CD14-positive monocyte (primary cell): ENCODE results near the gene CHTOP. TPM values are rescaled to one million over a fixed set of nuclear protein-coding genes. Genes with fewer than 3 reads are reported as not detected.

Source experiments
- DNase-seq, 3 donors: peaks; one replicate each; pipeline ENCODE4 v3.0.0-alpha.2; 2011 to 2022
- H2AFZ ChIP-seq: 2 replicates; pipeline ENCODE4 v1.6.0; 2012; ENCODE audit warnings: mild to moderate bottlenecking, low read depth, low read length, inconsistent platforms; ENCODE audit not compliant: insufficient read depth, poor library complexity, severe bottlenecking
- H3K27ac ChIP-seq, 2 donors: 1 replicate in 1 of 2; 2 replicates in 1 of 2; pipeline ENCODE4 v1.5.1; 2012 to 2013; ENCODE audit warnings: low read length in 2 of 2, control low read depth in 1 of 2, inconsistent platforms in 1 of 2, low read depth in 1 of 2, mild to moderate bottlenecking in 1 of 2
- H3K27me3 ChIP-seq, 2 donors: one replicate each; pipeline versions ENCODE4 v1.6.0 to v1.6.1; 2011 to 2013; ENCODE audit warnings: low read length in 2 of 2; ENCODE audit not compliant: control insufficient read depth in 2 of 2, insufficient read depth in 2 of 2
- H3K36me3 ChIP-seq, 2 donors: replicated peaks in 1 of 2; 1 replicate in 1 of 2; 2 replicates in 1 of 2; pipeline versions ENCODE4 v1.5.1 to v1.6.1; 2012 to 2013; ENCODE audit warnings: low read length in 2 of 2, control low read depth in 1 of 2, inconsistent platforms in 1 of 2, mild to moderate bottlenecking in 1 of 2; ENCODE audit not compliant: insufficient read depth in 2 of 2, control insufficient read depth in 1 of 2
- H3K4me1 ChIP-seq, 2 donors: 1 replicate in 1 of 2; 2 replicates in 1 of 2; pipeline versions ENCODE4 v1.5.1 to v1.6.1; 2012 to 2013; ENCODE audit warnings: low read length in 2 of 2, control low read depth in 1 of 2, inconsistent platforms in 1 of 2, mild to moderate bottlenecking in 1 of 2, moderate library complexity in 1 of 2; ENCODE audit not compliant: insufficient read depth in 2 of 2, control insufficient read depth in 1 of 2
- H3K4me2 ChIP-seq: replicated peaks from 2 replicates; pipeline ENCODE3; 2012; ENCODE audit warnings: low read length, moderate library complexity, mild to moderate bottlenecking; ENCODE audit not compliant: poor library complexity, severe bottlenecking; ENCODE audit errors: extremely low read depth
- H3K4me3 ChIP-seq, 3 experiments: fragments of 200-600 bp in 1 of 3; sonication (generic) in 1 of 3; replicated peaks in 1 of 3; 1 replicate in 2 of 3; 2 replicates in 1 of 3; pipeline ENCODE4 v1.5.1; 2011 to 2013; ENCODE audit warnings: low read length in 3 of 3, mild to moderate bottlenecking in 3 of 3, control low read depth in 2 of 3, low read depth in 2 of 3, inconsistent platforms in 1 of 3, moderate library complexity in 1 of 3
- H3K79me2 ChIP-seq: 2 replicates; pipeline ENCODE4 v1.6.0; 2012; ENCODE audit warnings: mild to moderate bottlenecking, control low read depth, inconsistent platforms, low read length, moderate library complexity; ENCODE audit not compliant: insufficient read depth
- H3K9ac ChIP-seq: 2 replicates; pipeline ENCODE4 v1.6.0; 2017; ENCODE audit warnings: low read length, mild to moderate bottlenecking; ENCODE audit not compliant: insufficient read depth, poor library complexity, severe bottlenecking
- H3K9me3 ChIP-seq, 2 donors: replicated peaks in 1 of 2; 1 replicate in 1 of 2; 2 replicates in 1 of 2; pipeline versions ENCODE4 v1.5.1 to v1.6.1; 2012 to 2013; ENCODE audit warnings: low read length in 2 of 2, control low read depth in 1 of 2; ENCODE audit not compliant: control insufficient read depth in 1 of 2, insufficient read depth in 1 of 2
- H4K20me1 ChIP-seq: 2 replicates; pipeline ENCODE4 v1.6.0; 2012; ENCODE audit warnings: mild to moderate bottlenecking, low read length, control low read depth, moderate library complexity; ENCODE audit not compliant: insufficient read depth
- H3K27ac Mint-ChIP-seq, 7 donors: one replicate each; pipeline ENCODE4 v1.8.0; 2020; ENCODE audit warnings: mild to moderate bottlenecking in 7 of 7, mixed read lengths in 7 of 7, moderate library complexity in 6 of 7, inconsistent platforms in 2 of 7
- H3K27me3 Mint-ChIP-seq, 3 donors: one replicate each; pipeline ENCODE4 v1.8.0; 2021 to 2022; ENCODE audit warnings: low read depth in 3 of 3, mild to moderate bottlenecking in 3 of 3, mixed read lengths in 3 of 3, moderate library complexity in 3 of 3, inconsistent platforms in 1 of 3
- H3K36me3 Mint-ChIP-seq, 2 donors: one replicate each; pipeline ENCODE4 v1.8.0; 2020; ENCODE audit warnings: mixed read lengths in 2 of 2, inconsistent platforms in 1 of 2, mild to moderate bottlenecking in 1 of 2
- H3K4me1 Mint-ChIP-seq: one replicate; pipeline ENCODE4 v1.8.0; 2020; ENCODE audit warnings: mild to moderate bottlenecking, mixed read lengths
- H3K4me3 Mint-ChIP-seq, 2 donors: one replicate each; pipeline ENCODE4 v1.8.0; 2020; ENCODE audit warnings: mild to moderate bottlenecking in 2 of 2, mixed read lengths in 2 of 2, moderate library complexity in 1 of 2
- H3K9me3 Mint-ChIP-seq, 7 donors: one replicate each; pipeline ENCODE4 v1.8.0; 2020 to 2022; ENCODE audit warnings: mixed read lengths in 7 of 7, mild to moderate bottlenecking in 6 of 7, moderate library complexity in 6 of 7, inconsistent platforms in 2 of 7
- CTCF ChIP-seq: fragments of 200-600 bp; IDR thresholded peaks from one replicate; pipeline ENCODE4 v1.8.0; 2022; ENCODE audit warnings: antibody characterized with exemption, mild to moderate bottlenecking
- WGBS: methylation state at CpG from one replicate; pipeline ENCODE4 v1.1.5; 2013; ENCODE audit warnings: missing lambda C conversion rate; ENCODE audit not compliant: insufficient coverage; 5-methylcytosine and 5-hydroxymethylcytosine counted together
- intact Hi-C, 2 donors: fragments of 100-400 bp; cut with micrococcal nuclease; formaldehyde crosslinking; loops; one replicate each; pipeline versions ENCODE4 v1.15.0 to v1.15.1; 2023
- polyA plus RNA-seq, 3 donors: library from polyadenylated mRNA; depleted of rRNA in 1 of 3; unstranded in 2 of 3; stranded (reverse) in 1 of 3; fragments of 300-500 nt in 2 of 3; fragments of >200 nt in 1 of 3; fragmentation: Illumina TruSeq in 2 of 3; gene quantifications; 1 replicate in 2 of 3; 2 replicates in 1 of 3; pipeline ENCODE4 v1.2.3, GENCODE V29; 2012 to 2021

CHTOP gene
- polyA plus RNA-seq, 3 donors, result 28.1 to 56.2 (median 38.2) TPM

GRCh38 chr1:153614906-153615305, 19.0 kb upstream of the CHTOP start:
- WGBS, result 100% methylated on average over 1 of the region's 7 CpGs
- Mint-ChIP-seq H3K4me1 (peaks cover 34% of the 10 kb centered on the region), H3K36me3 (peaks cover 0 to 3% of the 10 kb centered on the region in 2 donors), H3K9me3 (peaks cover 0 to 8% (median 3%) of the 10 kb centered on the region in 7 donors), H3K27ac (no peak overlapping the region), H3K27me3 (peaks cover 0 to 2% (median 2%) of the 10 kb centered on the region in 3 donors), H3K4me3 (no peak overlapping the region)
- no peaks in the 10 kb centered on the region for H3K27me3 ChIP-seq
- H3K36me3 ChIP-seq, result no peaks in the 10 kb centered on the region
- no peak for DNase-seq
- no peak overlapping the region for H3K9ac ChIP-seq
- no peaks in the 10 kb centered on the region for H3K79me2 ChIP-seq
- peaks cover 31 to 40% of the 10 kb centered on the region in 2 donors for H3K4me1 ChIP-seq
- no peak overlapping the region for H3K4me2 ChIP-seq
- no peak overlapping the region for H3K27ac ChIP-seq
- no peaks in the 10 kb centered on the region for H4K20me1 ChIP-seq
- H3K9me3 ChIP-seq, result peaks cover 0 to 4% of the 10 kb centered on the region in 2 donors
- intact Hi-C loops, result loop anchor here in 1 of 2 donors (5.0 kb wide), 1 partner anchor 103 kb away; no protein-coding TSS in a partner anchor
- no peak for TF ChIP-seq CTCF
- H2AFZ ChIP-seq, result no peak overlapping the region
- no peak overlapping the region for H3K4me3 ChIP-seq

GRCh38 chr1:153615406-153615805, 18.5 kb upstream of the CHTOP start:
- Histone ChIP-seq H2AFZ (no peak overlapping the region), H3K27ac (no peak overlapping the region), H3K79me2 (no peaks in the 10 kb centered on the region), H3K4me3 (no peak overlapping the region), H3K9me3 (peaks cover 0 to 4% of the 10 kb centered on the region in 2 donors), H3K4me1 (peaks cover 26 to 35% of the 10 kb centered on the region in 2 donors), H3K9ac (no peak overlapping the region), H3K4me2 (no peak overlapping the region), H3K27me3 (no peaks in the 10 kb centered on the region), H4K20me1 (no peaks in the 10 kb centered on the region), H3K36me3 (no peaks in the 10 kb centered on the region)
- peaks cover 29% of the 10 kb centered on the region for H3K4me1 Mint-ChIP-seq
- no peak for TF ChIP-seq CTCF
- WGBS, result 100% methylated on average over 1 of the region's 2 CpGs
- H3K36me3 Mint-ChIP-seq, result peaks cover 0 to 6% of the 10 kb centered on the region in 2 donors
- peaks cover 0 to 9% (median 4%) of the 10 kb centered on the region in 7 donors for H3K9me3 Mint-ChIP-seq
- intact Hi-C loops, result loop anchor here in 1 of 2 donors (5.0 kb wide), 1 partner anchor 103 kb away; no protein-coding TSS in a partner anchor
- DNase-seq, result no peak
- no peak overlapping the region for H3K27ac Mint-ChIP-seq
- H3K27me3 Mint-ChIP-seq, result peaks cover 0 to 2% (median 2%) of the 10 kb centered on the region in 3 donors
- H3K4me3 Mint-ChIP-seq, result no peak overlapping the region
